Hepatic stellate cell (primary cell): ENCODE measurements around the gene LIX1L.
A peak's percentile ranks its signal among the peaks of the same experiment; 100 is the strongest.

Experiments
- DNase-seq: peaks from one replicate; pipeline ENCODE4 v3.0.0; 2011; ENCODE audit warnings: low spot score

Gene LIX1L

GRCh38 chr1:145957443-145958319 lies at the start of gene LIX1L:
LIX1L (minus strand) TSS chr1:145958017; CDS start chr1:145957927, 90 bp downstream.
- peak; percentile 98 for DNase-seq

GRCh38 chr1:146001709-146002108 lies 43.9 kb upstream of the LIX1L start:
- DNase-seq, result no peak

- DNase-seq, result no peak
Observed at GRCh38 chr1:145999321-146000024, 41.7 kb upstream of the LIX1L start.

- no peak for DNase-seq
Observed at GRCh38 chr1:145997718-145998023, 39.9 kb upstream of the LIX1L start.

- no peak for DNase-seq
Observed at GRCh38 chr1:145997016-145997717, 39.4 kb upstream of the LIX1L start.

GRCh38 chr1:145996433-145997015 lies 38.7 kb upstream of the LIX1L start, which contains the start of gene TXNIP:
TXNIP (minus strand) TSS chr1:145996579; CDS start chr1:145996266, 313 bp downstream.
- DNase-seq, result peak; percentile 99

- DNase-seq, result no peak
Observed at GRCh38 chr1:145995964-145996432, 38.2 kb upstream of the LIX1L start.

GRCh38 chr1:145995148-145995881 lies 37.5 kb upstream of the LIX1L start:
- DNase-seq, result no peak

- no peak for DNase-seq
Observed at GRCh38 chr1:145994391-145995120, 36.7 kb upstream of the LIX1L start.

- no peak for DNase-seq
Observed at GRCh38 chr1:145993618-145994390, 36.0 kb upstream of the LIX1L start.

- no peak for DNase-seq
Observed at GRCh38 chr1:145992958-145993617, 35.3 kb upstream of the LIX1L start.

GRCh38 chr1:145992502-145992936 lies 34.7 kb upstream of the LIX1L start:
- no peak for DNase-seq

GRCh38 chr1:145991735-145992412 lies 34.1 kb upstream of the LIX1L start:
- DNase-seq, result no peak

- no peak for DNase-seq
Observed at GRCh38 chr1:145990249-145990855, 32.5 kb upstream of the LIX1L start.

- no peak for DNase-seq
Observed at GRCh38 chr1:145988773-145989172, 31.0 kb upstream of the LIX1L start.

- no peak for DNase-seq
Observed at GRCh38 chr1:145987926-145988325, 30.1 kb upstream of the LIX1L start.

- DNase-seq, result no peak
Observed at GRCh38 chr1:145986551-145986950, 28.7 kb upstream of the LIX1L start.
